HEK293 (cell line): ENCODE results near the gene FCN3.

Source experiments
- CTCF ChIA-PET: fragments of 350-600 bp; formaldehyde crosslinking; extraction: SDS; loops from one replicate; lab custom pipeline; 2021; ENCODE audit warnings: antibody characterized with exemption; lab: Yijun Ruan, JAX
- POLR2A ChIA-PET: fragments of 300-600 bp; formaldehyde crosslinking; extraction: SDS; loops from one replicate; lab custom pipeline; 2020; ENCODE audit warnings: antibody characterized with exemption, inconsistent platforms; lab: Yijun Ruan, JAX
- H3K27ac ChIP-seq: fragments of 200-500 bp; sonication (Bioruptor generic); 2 replicates; pipeline ENCODE4 v1.5.1; 2014; ENCODE audit warnings: low read depth, low read length, control low read depth, inconsistent platforms; ENCODE audit errors: extremely low read depth
- H3K36me3 ChIP-seq, 2 experiments: fragments of 200-500 bp in 1 of 2; sonication (Bioruptor generic) in 1 of 2; 1 replicate in 1 of 2; 2 replicates in 1 of 2; pipeline ENCODE4 v1.5.1; 2014 to 2017; ENCODE audit warnings: inconsistent platforms in 2 of 2, low read length in 2 of 2; ENCODE audit not compliant: control insufficient read depth in 2 of 2, insufficient read depth in 1 of 2
- H3K4me1 ChIP-seq: fragments of 200-500 bp; sonication (Bioruptor generic); 2 replicates; pipeline ENCODE4 v1.5.1; 2014; ENCODE audit warnings: mild to moderate bottlenecking, low read length, inconsistent platforms; ENCODE audit not compliant: control insufficient read depth, insufficient read depth
- H3K4me3 ChIP-seq: 2 replicates; pipeline ENCODE4 v1.5.1; 2011; ENCODE audit warnings: low read depth, mild to moderate bottlenecking, control low read depth, low read length, moderate library complexity
- H3K9me3 ChIP-seq: fragments of 200-500 bp; sonication (Bioruptor generic); 2 replicates; pipeline ENCODE4 v1.5.1; 2014; ENCODE audit warnings: low read depth, low read length, inconsistent platforms; ENCODE audit not compliant: control insufficient read depth, insufficient read depth
- EGR2 ChIP-seq: fragments of 450-650 bp; formaldehyde crosslinking; IDR thresholded peaks from 2 replicates; pipeline ENCODE4 v1.5.1; 2016; ENCODE audit warnings: low read depth, missing biosample characterization, missing genetic modification characterization
- HOXA7 ChIP-seq: sonication (generic); formaldehyde crosslinking; IDR thresholded peaks from 2 replicates; pipeline ENCODE4 v1.8.1; 2022; ENCODE audit warnings: missing genetic modification reagents, borderline replicate concordance
- OVOL3 ChIP-seq: fragments of 450-650 bp; formaldehyde crosslinking; IDR thresholded peaks from 2 replicates; pipeline ENCODE4 v1.5.1; 2016; ENCODE audit warnings: missing biosample characterization, missing genetic modification characterization
- SP2 ChIP-seq: fragments of 450-650 bp; formaldehyde crosslinking; IDR thresholded peaks from 2 replicates; pipeline ENCODE4 v1.5.1; 2016; ENCODE audit warnings: missing biosample characterization, missing genetic modification characterization
- YY2 ChIP-seq: fragments of 450-650 bp; formaldehyde crosslinking; IDR thresholded peaks from 2 replicates; pipeline ENCODE4 v1.5.1; 2016; ENCODE audit warnings: missing biosample characterization, missing genetic modification characterization
- ZBTB17 ChIP-seq: fragments of 450-650 bp; formaldehyde crosslinking; IDR thresholded peaks from 2 replicates; pipeline ENCODE4 v1.5.1; 2016; ENCODE audit warnings: missing biosample characterization, missing genetic modification characterization
- ZFHX2 ChIP-seq: fragments of 450-650 bp; formaldehyde crosslinking; conservative IDR thresholded peaks from 2 replicates; pipeline ENCODE4 v1.5.1; 2016; ENCODE audit warnings: missing biosample characterization, missing genetic modification characterization
- ZNF112 ChIP-seq: fragments of 450-650 bp; formaldehyde crosslinking; IDR thresholded peaks from 2 replicates; pipeline ENCODE4 v1.5.0; 2017; ENCODE audit warnings: missing biosample characterization, missing genetic modification characterization
- ZNF324 ChIP-seq: fragments of 450-650 bp; formaldehyde crosslinking; IDR thresholded peaks from 2 replicates; pipeline ENCODE4 v1.5.1; 2016; ENCODE audit warnings: missing biosample characterization, missing genetic modification characterization
- ZNF394 ChIP-seq: fragments of 450-650 bp; formaldehyde crosslinking; IDR thresholded peaks from 2 replicates; pipeline ENCODE4 v1.5.1; 2016; ENCODE audit warnings: missing biosample characterization, missing genetic modification characterization, mild to moderate bottlenecking, moderate library complexity, borderline replicate concordance
- ZNF433 ChIP-seq: fragments of 450-650 bp; formaldehyde crosslinking; IDR thresholded peaks from 2 replicates; pipeline ENCODE4 v1.5.1; 2016; ENCODE audit warnings: missing biosample characterization, missing genetic modification characterization, low read depth
- ZNF529 ChIP-seq: fragments of 450-650 bp; formaldehyde crosslinking; IDR thresholded peaks from 2 replicates; pipeline ENCODE4 v1.5.1; 2017; ENCODE audit warnings: missing genetic modification characterization, missing biosample characterization; ENCODE audit not compliant: insufficient replicate concordance
- ZNF585B ChIP-seq: fragments of 450-650 bp; formaldehyde crosslinking; IDR thresholded peaks from 2 replicates; pipeline ENCODE4 v1.5.1; 2016; ENCODE audit warnings: missing biosample characterization, missing genetic modification characterization
- ZXDB ChIP-seq: fragments of 450-650 bp; formaldehyde crosslinking; IDR thresholded peaks from 2 replicates; pipeline ENCODE4 v1.5.1; 2016; ENCODE audit warnings: missing biosample characterization, missing genetic modification characterization
- TF ChIP-seq, protein P1 (sequence below): fragments of 450-650 bp; formaldehyde crosslinking; IDR thresholded peaks from 2 replicates; pipeline ENCODE4 v1.5.0; 2017; ENCODE audit warnings: missing biosample characterization, missing genetic modification characterization, borderline replicate concordance
- TF ChIP-seq, protein P2 (sequence below): fragments of 450-650 bp; formaldehyde crosslinking; IDR thresholded peaks from 2 replicates; pipeline ENCODE4 v1.5.1; 2016; ENCODE audit warnings: missing biosample characterization, missing genetic modification characterization

FCN3 gene

DNA sequence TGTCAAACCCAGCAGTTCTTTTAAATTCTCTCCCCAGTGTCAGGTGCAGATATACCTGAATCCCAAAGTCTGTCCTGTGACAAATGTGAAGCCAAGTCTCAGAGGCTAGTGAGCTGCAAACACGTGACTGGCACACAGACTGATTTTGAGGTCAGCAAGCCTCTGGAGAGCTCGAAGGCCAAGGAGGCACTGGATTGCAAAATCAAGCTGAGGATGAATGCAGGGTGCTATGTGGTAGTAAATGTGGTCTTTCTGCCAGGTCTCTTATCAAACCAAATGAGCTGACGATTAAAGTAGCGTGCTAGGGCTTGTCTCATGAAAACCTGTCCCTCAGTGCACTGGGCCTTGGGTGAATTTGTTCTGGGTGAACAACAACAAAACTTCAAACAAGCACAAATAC, 38.4 kb upstream of the FCN3 start:
- H3K9me3 ChIP-seq = no peaks in the 10 kb centered on the region
- peaks cover 16 to 95% of the 10 kb centered on the region in 2 experiments for H3K36me3 ChIP-seq
- no peak for TF ChIP-seq ZNF433
- no peak for TF ChIP-seq ZNF585B (tag by site-specific recombination)
- no peak for TF ChIP-seq YY2 (tag by site-specific recombination)
- TF ChIP-seq SP2 (tag by site-specific recombination) = no peak
- no peaks in the 10 kb centered on the region for H3K4me1 ChIP-seq
- no peak overlapping the region for H3K4me3 ChIP-seq
- no peak overlapping the region for H3K27ac ChIP-seq
- CTCF ChIA-PET = interaction anchor here (0.6 to 2.2 kb wide), 3 partner anchors 18 to 279 kb away, joined by 3 to 5 read pairs (median 4); no protein-coding TSS in a partner anchor
- POLR2A ChIA-PET = interaction anchor here (1.2 kb wide), 1 partner anchor 123 kb away, joined by 3 read pairs; no protein-coding TSS in a partner anchor

DNA sequence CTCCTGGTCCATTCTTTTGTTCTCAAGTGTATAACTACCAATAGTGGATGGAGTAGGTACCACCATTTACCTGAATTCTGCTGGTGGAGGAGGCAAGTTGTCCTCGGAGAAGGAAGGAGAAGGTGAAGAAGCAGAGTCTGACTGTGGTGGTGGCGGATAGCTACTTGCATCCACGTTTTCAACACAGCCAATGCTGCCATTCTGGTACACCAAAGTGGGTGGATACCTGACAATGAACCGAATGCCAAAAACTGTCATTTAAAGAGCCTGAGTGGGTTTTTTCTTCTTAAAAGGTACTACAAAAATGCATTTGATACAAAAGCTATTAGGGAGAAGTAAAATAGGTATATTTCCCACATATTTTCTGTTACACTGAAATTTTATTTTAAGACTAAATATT, 37.9 kb upstream of the FCN3 start:
- H3K4me1 ChIP-seq = no peaks in the 10 kb centered on the region
- ChIA-PET CTCF (interaction anchor here (0.6 to 2.2 kb wide), 4 partner anchors 18 to 280 kb away, joined by 3 to 5 read pairs (median 4); no protein-coding TSS in a partner anchor), POLR2A (interaction anchor here (1.2 kb wide), 1 partner anchor 123 kb away, joined by 3 read pairs; no protein-coding TSS in a partner anchor)
- peaks cover 16 to 95% of the 10 kb centered on the region in 2 experiments for H3K36me3 ChIP-seq
- no peak overlapping the region for H3K4me3 ChIP-seq
- TF ChIP-seq OVOL3 (tag by site-specific recombination) = no peak
- TF ChIP-seq, protein P1, sequence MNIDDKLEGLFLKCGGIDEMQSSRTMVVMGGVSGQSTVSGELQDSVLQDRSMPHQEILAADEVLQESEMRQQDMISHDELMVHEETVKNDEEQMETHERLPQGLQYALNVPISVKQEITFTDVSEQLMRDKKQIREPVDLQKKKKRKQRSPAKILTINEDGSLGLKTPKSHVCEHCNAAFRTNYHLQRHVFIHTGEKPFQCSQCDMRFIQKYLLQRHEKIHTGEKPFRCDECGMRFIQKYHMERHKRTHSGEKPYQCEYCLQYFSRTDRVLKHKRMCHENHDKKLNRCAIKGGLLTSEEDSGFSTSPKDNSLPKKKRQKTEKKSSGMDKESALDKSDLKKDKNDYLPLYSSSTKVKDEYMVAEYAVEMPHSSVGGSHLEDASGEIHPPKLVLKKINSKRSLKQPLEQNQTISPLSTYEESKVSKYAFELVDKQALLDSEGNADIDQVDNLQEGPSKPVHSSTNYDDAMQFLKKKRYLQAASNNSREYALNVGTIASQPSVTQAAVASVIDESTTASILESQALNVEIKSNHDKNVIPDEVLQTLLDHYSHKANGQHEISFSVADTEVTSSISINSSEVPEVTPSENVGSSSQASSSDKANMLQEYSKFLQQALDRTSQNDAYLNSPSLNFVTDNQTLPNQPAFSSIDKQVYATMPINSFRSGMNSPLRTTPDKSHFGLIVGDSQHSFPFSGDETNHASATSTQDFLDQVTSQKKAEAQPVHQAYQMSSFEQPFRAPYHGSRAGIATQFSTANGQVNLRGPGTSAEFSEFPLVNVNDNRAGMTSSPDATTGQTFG (tag by site-specific recombination) = no peak
- no peak overlapping the region for H3K27ac ChIP-seq
- H3K9me3 ChIP-seq = no peaks in the 10 kb centered on the region

DNA sequence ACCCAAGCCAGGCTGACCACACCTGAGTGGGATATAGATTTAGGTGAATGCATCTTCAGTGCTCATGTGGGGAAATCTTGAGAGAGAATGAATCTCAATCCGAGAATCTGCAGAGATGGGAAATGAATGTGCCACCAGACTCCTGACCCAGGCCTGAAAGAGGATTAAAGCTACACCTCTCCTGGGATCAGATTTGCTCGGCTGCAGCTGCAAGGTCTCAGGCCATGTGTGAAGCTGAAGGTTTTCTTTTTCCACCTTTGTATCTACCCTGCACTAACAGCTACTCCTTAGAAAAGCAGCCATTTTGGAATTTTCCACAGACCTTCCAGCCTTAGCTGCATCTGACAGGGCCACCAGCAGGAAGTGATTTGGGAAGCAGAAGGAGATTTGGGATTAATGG, 36.1 kb upstream of the FCN3 start:
- POLR2A ChIA-PET = interaction anchor here (1.5 kb wide), 1 partner anchor 79 kb away, joined by 5 read pairs; the partner anchor contains the start of gene WASF2
- H3K4me1 ChIP-seq = no peaks in the 10 kb centered on the region
- no peak for TF ChIP-seq ZBTB17 (tag by site-specific recombination)
- peak; percentile 28; the same call in 1 of the 2 replicates for TF ChIP-seq ZNF394
- H3K9me3 ChIP-seq = no peaks in the 10 kb centered on the region
- no peak overlapping the region for H3K4me3 ChIP-seq
- peaks cover 11 to 86% of the 10 kb centered on the region in 2 experiments for H3K36me3 ChIP-seq
- no peak overlapping the region for H3K27ac ChIP-seq
- CTCF ChIA-PET = interaction anchor here (1.9 kb wide), 1 partner anchor 197 kb away, joined by 22 read pairs; no protein-coding TSS in a partner anchor

DNA sequence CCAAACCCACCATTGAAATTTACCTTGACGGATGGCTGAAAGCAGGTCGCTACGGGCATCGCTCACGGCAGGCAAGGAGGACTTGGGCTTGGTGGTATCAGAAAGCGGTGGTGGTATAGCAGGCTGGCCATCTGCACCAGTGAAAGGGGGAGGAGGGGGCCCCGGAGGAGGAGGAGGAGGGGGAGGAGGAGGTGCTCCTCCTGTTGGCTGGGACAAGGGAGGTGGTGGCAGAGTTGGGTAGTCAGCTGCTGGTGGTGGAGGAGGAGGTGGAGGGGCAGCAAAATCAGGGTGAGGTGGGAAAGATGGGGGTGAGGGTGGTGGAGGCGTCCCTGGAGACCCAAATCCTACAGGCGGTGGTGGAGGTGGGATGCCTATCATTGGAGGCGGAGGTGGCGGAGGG, 35.0 kb upstream of the FCN3 start:
- Histone ChIP-seq H3K36me3 (peaks cover 6 to 79% of the 10 kb centered on the region in 2 experiments; a peak in 2 of 3 replicates), H3K4me1 (no peaks in the 10 kb centered on the region), H3K4me3 (no peak overlapping the region), H3K9me3 (no peaks in the 10 kb centered on the region), H3K27ac (no peak overlapping the region)
- TF ChIP-seq, protein P2, sequence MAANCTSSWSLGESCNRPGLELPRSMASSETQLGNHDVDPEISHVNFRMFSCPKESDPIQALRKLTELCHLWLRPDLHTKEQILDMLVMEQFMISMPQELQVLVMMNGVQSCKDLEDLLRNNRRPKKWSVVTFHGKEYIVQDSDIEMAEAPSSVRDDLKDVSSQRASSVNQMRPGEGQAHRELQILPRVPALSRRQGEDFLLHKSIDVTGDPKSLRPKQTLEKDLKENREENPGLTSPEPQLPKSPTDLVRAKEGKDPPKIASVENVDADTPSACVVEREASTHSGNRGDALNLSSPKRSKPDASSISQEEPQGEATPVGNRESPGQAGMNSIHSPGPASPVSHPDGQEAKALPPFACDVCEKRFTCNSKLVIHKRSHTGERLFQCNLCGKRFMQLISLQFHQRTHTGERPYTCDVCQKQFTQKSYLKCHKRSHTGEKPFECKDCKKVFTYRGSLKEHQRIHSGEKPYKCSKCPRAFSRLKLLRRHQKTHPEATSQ (tag by site-specific recombination) = no peak
- TF ChIP-seq ZNF324 (tag by site-specific recombination) (no peak), HOXA7 (CRISPR knock-in tag) (no peak), ZNF529 (tag by site-specific recombination) (no peak), EGR2 (tag by site-specific recombination) (peak; percentile 50), ZFHX2 (tag by site-specific recombination) (peak; percentile 19; the same call in 1 of the 2 replicates), ZNF112 (tag by site-specific recombination) (no peak), ZXDB (no peak)
- ChIA-PET POLR2A (interaction anchor here (1.5 kb wide), 1 partner anchor 80 kb away, joined by 5 read pairs; the partner anchor contains the start of gene WASF2), CTCF (no interaction called here)
